ENCODE data around the gene NAPSA. TPM values are rescaled to one million over a fixed set of nuclear protein-coding genes. Genes with fewer than 3 reads are reported as not detected.

NAPSA gene
- total and polyA plus RNA-seq, 8 donors, result 0.78 to 4.6 (median 2.3) TPM

- ATAC-seq (no peak), FAIRE-seq (no peak), DNase-seq (no peak)
- Histone ChIP-seq H3K27ac (no peak overlapping the region), H3K4me1 (no peaks in the 10 kb centered on the region), H3K36me3 (no peaks in the 10 kb centered on the region), H3K27me3 (peaks cover 0 to 3% (median 0%) of the 10 kb centered on the region in 4 donors), H3K4me3 (no peak overlapping the region), H3K9me3 (no peaks in the 10 kb centered on the region)
- 91 to 94% methylated on average over 8 of the region's 8 CpGs for WGBS, 2 donors
- intact Hi-C loops (cut with DNase I), result no loop called here
- TF ChIP-seq CTCF (IDR thresholded peaks at IDR 0.05), result no peak
Measured at GRCh38 chr19:50318438-50318837, 47.0 kb downstream of the NAPSA start.

DNA sequence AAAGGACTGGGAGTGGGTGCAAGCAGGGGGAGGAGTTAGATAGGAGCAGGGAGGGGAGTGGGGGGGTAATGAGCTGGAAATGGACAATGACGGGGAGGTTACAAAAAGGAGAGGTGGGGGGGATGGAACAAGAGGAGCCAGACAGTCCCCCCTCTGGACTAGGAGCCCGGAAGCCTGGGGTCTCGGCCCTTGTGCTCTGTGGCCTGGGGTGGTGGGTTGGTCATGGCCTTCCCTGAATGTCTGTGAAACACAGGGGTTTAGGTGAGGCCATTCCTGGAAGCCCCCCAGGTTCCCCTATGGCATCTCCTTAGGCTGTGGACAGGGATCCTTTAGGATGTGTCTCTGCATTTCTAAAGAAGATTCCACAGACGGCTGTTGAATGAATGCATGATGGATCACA is 48.3 kb downstream of the NAPSA start:
- ATAC-seq, result no peak
- no peak for TF ChIP-seq CTCF (IDR thresholded peaks at IDR 0.05)
- 67 to 78% methylated on average over 4 of the region's 4 CpGs for WGBS, 2 donors

GRCh38 chr19:50315773-50316448 is 49.5 kb downstream of the NAPSA start:
- 0 to 3% methylated on average over 16 to 18 of the region's 18 CpGs for WGBS, 2 donors
- ATAC-seq, result peak in 3 of 4 donors; percentile 35 to 38 (median 38)
- Histone ChIP-seq H3K4me3 (no peak overlapping the region), H3K27me3 (peaks cover 0 to 6% (median 0%) of the 10 kb centered on the region in 4 donors), H3K9me3 (no peaks in the 10 kb centered on the region), H3K4me1 (no peaks in the 10 kb centered on the region), H3K27ac (no peak overlapping the region), H3K36me3 (no peaks in the 10 kb centered on the region)
- intact Hi-C loops (cut with DNase I), result no loop called here
- TF ChIP-seq CTCF (IDR thresholded peaks at IDR 0.05), result no peak
- peak in 2 of 6 donors; percentile 14 to 21 for DNase-seq
- FAIRE-seq, result no peak

More for the DNA sequence above, 48.3 kb downstream of the NAPSA start:
- H3K27me3 ChIP-seq, result peaks cover 0 to 6% (median 0%) of the 10 kb centered on the region in 4 donors
- no peaks in the 10 kb centered on the region for H3K36me3 ChIP-seq
- no peaks in the 10 kb centered on the region for H3K4me1 ChIP-seq
- H3K9me3 ChIP-seq, result no peaks in the 10 kb centered on the region
- no peak overlapping the region for H3K4me3 ChIP-seq
- FAIRE-seq (no peak), DNase-seq (no peak)
- H3K27ac ChIP-seq, result no peak overlapping the region
- intact Hi-C loops (cut with DNase I), result no loop called here

GRCh38 chr19:50314724-50315708 is 50.4 kb downstream of the NAPSA start:
- FAIRE-seq (no peak), ATAC-seq (no peak), DNase-seq (peak in 3 of 6 donors; percentile 12 to 71 (median 28))
- WGBS, 2 donors, result 3 to 4% methylated on average over 26 to 40 of the region's 40 CpGs
- Histone ChIP-seq H3K9me3 (no peaks in the 10 kb centered on the region), H3K36me3 (no peaks in the 10 kb centered on the region), H3K27me3 (peaks cover 0 to 6% (median 0%) of the 10 kb centered on the region in 4 donors), H3K4me1 (no peaks in the 10 kb centered on the region), H3K4me3 (no peak overlapping the region), H3K27ac (no peak overlapping the region)
- no peak for TF ChIP-seq CTCF (IDR thresholded peaks at IDR 0.05)
- intact Hi-C loops (cut with DNase I), result no loop called here
